HepG2 (cell line): ENCODE data around the gene LSMEM2. TPM values are rescaled to one million over a fixed set of nuclear protein-coding genes. Genes with fewer than 3 reads are reported as not detected.

Source experiments
- CHD2 ChIP-seq: IDR thresholded peaks from 2 replicates; pipeline ENCODE4 v1.6.1; 2011; ENCODE audit warnings: low read depth, low read length, improper control_type of control experiment
- ISL2 ChIP-seq: sonication (generic); formaldehyde crosslinking; IDR thresholded peaks from 2 replicates; pipeline ENCODE4 v1.5.0; 2020; ENCODE audit warnings: missing genetic modification reagents
- MED1 ChIP-seq: sonication (generic); formaldehyde crosslinking; IDR thresholded peaks from 2 replicates; pipeline ENCODE4 v1.4.0; 2020; ENCODE audit warnings: missing genetic modification reagents
- MXD4 ChIP-seq: IDR thresholded peaks from 2 replicates; pipeline ENCODE4 v1.6.1; 2016; ENCODE audit warnings: mild to moderate bottlenecking, missing biosample characterization, missing genetic modification reagents
- NFAT5 ChIP-seq: sonication (generic); formaldehyde crosslinking; IDR thresholded peaks from 2 replicates; pipeline ENCODE4 v1.4.0; 2020; ENCODE audit warnings: missing genetic modification reagents
- RNF2 ChIP-seq: fragments of 450-650 bp; conservative IDR thresholded peaks from 2 replicates; pipeline ENCODE4 v1.6.1; 2016; ENCODE audit warnings: low read depth
- TRIM22 ChIP-seq: fragments of 450-650 bp; IDR thresholded peaks from 2 replicates; pipeline ENCODE4 v1.6.1; 2017
- ZBTB3 ChIP-seq: sonication (generic); formaldehyde crosslinking; IDR thresholded peaks from 2 replicates; pipeline ENCODE4 v1.4.0; 2020; ENCODE audit warnings: low read depth, mild to moderate bottlenecking, moderate library complexity, missing genetic modification reagents, borderline replicate concordance
- ZBTB7B ChIP-seq: sonication (generic); formaldehyde crosslinking; IDR thresholded peaks from 2 replicates; pipeline ENCODE4 v1.4.0; 2020; ENCODE audit warnings: missing genetic modification reagents
- ZFYVE20 ChIP-seq: sonication (generic); formaldehyde crosslinking; IDR thresholded peaks from 2 replicates; pipeline ENCODE4 v1.8.0; 2023; ENCODE audit warnings: low read depth, mild to moderate bottlenecking, moderate library complexity, missing genetic modification reagents, borderline replicate concordance
- ZNF138 ChIP-seq: sonication (generic); formaldehyde crosslinking; IDR thresholded peaks from 2 replicates; pipeline ENCODE4 v1.5.0; 2020; ENCODE audit warnings: mild to moderate bottlenecking, low read depth, missing genetic modification reagents
- ZNF326 ChIP-seq: sonication (generic); formaldehyde crosslinking; IDR thresholded peaks from 2 replicates; pipeline ENCODE4 v1.4.0; 2020; ENCODE audit warnings: missing genetic modification reagents, borderline replicate concordance
- ZNF350 ChIP-seq: sonication (generic); formaldehyde crosslinking; IDR thresholded peaks from 2 replicates; pipeline ENCODE4 v1.4.0; 2020; ENCODE audit warnings: mild to moderate bottlenecking, low read depth, missing genetic modification reagents, borderline replicate concordance
- ZNF501 ChIP-seq: sonication (generic); formaldehyde crosslinking; IDR thresholded peaks from 2 replicates; pipeline ENCODE4 v1.5.1; 2020; ENCODE audit warnings: mild to moderate bottlenecking, moderate library complexity, missing genetic modification reagents
- ZNF687 ChIP-seq: sonication (generic); formaldehyde crosslinking; IDR thresholded peaks from 2 replicates; pipeline ENCODE4 v1.5.1; 2020; ENCODE audit warnings: mild to moderate bottlenecking, missing genetic modification reagents, moderate library complexity
- polyA plus RNA-seq, 8 experiments: library from polyadenylated mRNA; depleted of rRNA in 3 of 8; stranded (reverse) in 7 of 8; unstranded in 1 of 8; fragments of >200 nt; fragmentation: Illumina TruSeq in 4 of 8; extraction: Trizol in 4 of 8; gene quantifications; 2 replicates each; pipeline versions ENCODE4 v1.2.1 to v1.2.3, GENCODE V29; 2011 to 2016; ENCODE audit warnings: low read depth in 4 of 8, missing spikeins in 1 of 8, mixed read lengths in 1 of 8; ENCODE audit not compliant: insufficient read depth in 1 of 8
- total RNA-seq, 5 experiments: library from RNA; depleted of rRNA; stranded (reverse); fragments of >200 nt; fragmentation: Illumina TruSeq; extraction: Trizol; gene quantifications; 2 replicates each; pipeline ENCODE4 v1.2.3, GENCODE V29; 2016; ENCODE audit warnings: low read depth in 1 of 5
- TF ChIP-seq, protein P1 (sequence below): sonication (generic); formaldehyde crosslinking; IDR thresholded peaks from 2 replicates; pipeline ENCODE4 v1.4.0; 2020; ENCODE audit warnings: missing genetic modification reagents

LSMEM2 gene
- total and polyA plus RNA-seq, 2 of the 13 experiments (the other 11 are each of a cell fraction or from before 2014, with no cell fraction given), result 0.07 to 0.41 TPM

GRCh38 chr3:50292159-50293078 lies 13.5 kb downstream of the LSMEM2 start, which contains the start of gene IFRD2 (continued):
- TF ChIP-seq NFAT5 (CRISPR knock-in tag) (no peak), ZNF501 (CRISPR knock-in tag) (peak; percentile 95), CHD2 (peak; percentile 74; the same call in 1 of the 2 replicates), ZNF687 (CRISPR knock-in tag) (peak; percentile 92), ZNF138 (CRISPR knock-in tag) (peak; percentile 11; the same call in 1 of the 2 replicates), RNF2 (no peak), ZBTB3 (CRISPR knock-in tag) (no peak), ZFYVE20 (CRISPR knock-in tag) (no peak), MED1 (CRISPR knock-in tag) (no peak; the same call in 1 of the 2 replicates), ISL2 (no peak), TRIM22 (no peak), ZNF350 (CRISPR knock-in tag) (peak; percentile 74; the same call in 1 of the 2 replicates), MXD4 (CRISPR knock-in tag) (peak; percentile 84), ZBTB7B (peak; percentile 47; the same call in 1 of the 2 replicates), ZNF326 (CRISPR knock-in tag) (no peak)
- TF ChIP-seq, protein P1, sequence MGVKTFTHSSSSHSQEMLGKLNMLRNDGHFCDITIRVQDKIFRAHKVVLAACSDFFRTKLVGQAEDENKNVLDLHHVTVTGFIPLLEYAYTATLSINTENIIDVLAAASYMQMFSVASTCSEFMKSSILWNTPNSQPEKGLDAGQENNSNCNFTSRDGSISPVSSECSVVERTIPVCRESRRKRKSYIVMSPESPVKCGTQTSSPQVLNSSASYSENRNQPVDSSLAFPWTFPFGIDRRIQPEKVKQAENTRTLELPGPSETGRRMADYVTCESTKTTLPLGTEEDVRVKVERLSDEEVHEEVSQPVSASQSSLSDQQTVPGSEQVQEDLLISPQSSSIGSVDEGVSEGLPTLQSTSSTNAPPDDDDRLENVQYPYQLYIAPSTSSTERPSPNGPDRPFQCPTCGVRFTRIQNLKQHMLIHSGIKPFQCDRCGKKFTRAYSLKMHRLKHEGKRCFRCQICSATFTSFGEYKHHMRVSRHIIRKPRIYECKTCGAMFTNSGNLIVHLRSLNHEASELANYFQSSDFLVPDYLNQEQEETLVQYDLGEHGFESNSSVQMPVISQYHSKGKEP (CRISPR knock-in tag), result 0 out of 2 replicates have a peak, but pooled peaks have one; percentile 47
